GM23248 (cell line): ENCODE results near the gene S1PR5. TPM values are rescaled to one million over a fixed set of nuclear protein-coding genes. Genes with fewer than 3 reads are reported as not detected.
"Not testable (repeated sequence)": the region's sequence is repeated elsewhere in the genome, so short reads cannot be mapped to it uniquely, and the experiment has no call there.

Source experiments
- DNase-seq: peaks from one replicate; pipeline ENCODE4 v3.0.0-alpha.2; 2015
- H2AFZ ChIP-seq: fragments of 200-600 bp; sonication (generic); 2 replicates; pipeline ENCODE4 v1.6.1; 2016; ENCODE audit warnings: antibody characterized with exemption
- H3F3A ChIP-seq: fragments of 200-600 bp; sonication (generic); 2 replicates; pipeline ENCODE4 v1.6.1; 2016; ENCODE audit warnings: mild to moderate bottlenecking, antibody characterized with exemption, mixed run types; ENCODE audit not compliant: insufficient read depth
- H3K27ac ChIP-seq: fragments of 200-600 bp; sonication (generic); 2 replicates; pipeline ENCODE4 v1.5.1; 2016; ENCODE audit warnings: mild to moderate bottlenecking
- H3K27me3 ChIP-seq: fragments of 200-600 bp; sonication (generic); replicated peaks from 2 replicates; pipeline ENCODE4 v1.6.1; 2016; ENCODE audit warnings: mild to moderate bottlenecking; ENCODE audit not compliant: insufficient read depth
- H3K36me3 ChIP-seq: fragments of 200-600 bp; sonication (generic); 2 replicates; pipeline ENCODE4 v1.6.1; 2016; ENCODE audit warnings: low read depth, mild to moderate bottlenecking
- H3K4me1 ChIP-seq: fragments of 200-600 bp; sonication (generic); 2 replicates; pipeline ENCODE4 v1.6.1; 2016; ENCODE audit warnings: mild to moderate bottlenecking; ENCODE audit not compliant: insufficient read depth
- H3K4me2 ChIP-seq: fragments of 200-600 bp; sonication (generic); one replicate; pipeline ENCODE4 v1.6.1; 2016; ENCODE audit warnings: mild to moderate bottlenecking; ENCODE audit not compliant: unreplicated experiment
- H3K4me3 ChIP-seq: fragments of 200-600 bp; sonication (generic); 2 replicates; pipeline ENCODE4 v1.5.1; 2016; ENCODE audit warnings: mild to moderate bottlenecking
- H3K79me2 ChIP-seq: fragments of 200-600 bp; sonication (generic); 2 replicates; pipeline ENCODE4 v1.6.1; 2016; ENCODE audit warnings: mild to moderate bottlenecking; ENCODE audit not compliant: insufficient read depth
- H3K9ac ChIP-seq: fragments of 200-600 bp; sonication (generic); 2 replicates; pipeline ENCODE4 v1.6.1; 2016; ENCODE audit warnings: mild to moderate bottlenecking
- H3K9me2 ChIP-seq: fragments of 200-600 bp; sonication (generic); 2 replicates; pipeline ENCODE4 v1.6.1; 2016; ENCODE audit warnings: mixed run types, mild to moderate bottlenecking, moderate library complexity; ENCODE audit not compliant: insufficient read depth
- H3K9me3 ChIP-seq: fragments of 200-600 bp; sonication (generic); one replicate; pipeline ENCODE4 v1.6.1; 2017; ENCODE audit warnings: low read depth
- H4K20me1 ChIP-seq: fragments of 200-600 bp; sonication (generic); 2 replicates; pipeline ENCODE4 v1.6.0; 2016; ENCODE audit not compliant: insufficient read depth
- EZH2 ChIP-seq: fragments of 200-600 bp; sonication (generic); IDR thresholded peaks from 2 replicates; pipeline ENCODE4 v1.6.1; 2018; ENCODE audit warnings: antibody characterized with exemption, mild to moderate bottlenecking; ENCODE audit not compliant: insufficient read depth, poor library complexity, severe bottlenecking
- EZH2phosphoT487 ChIP-seq: fragments of 200-600 bp; sonication (generic); IDR thresholded peaks from 2 replicates; pipeline ENCODE4 v1.6.1; 2018; ENCODE audit warnings: antibody characterized with exemption, moderate library complexity, mild to moderate bottlenecking, low read depth; ENCODE audit not compliant: insufficient read depth
- WGBS, 2 experiments: methylation state at CpG; one replicate each; pipeline ENCODE4 v1.1.6; 2015 to 2017; ENCODE audit warnings: low lambda C conversion rate in 2 of 2, low coverage in 1 of 2; ENCODE audit errors: missing lambda C conversion rate in 2 of 2; 5-methylcytosine and 5-hydroxymethylcytosine counted together
- in situ Hi-C: fragments of 300-500 bp; cut with MboI; formaldehyde crosslinking; loops from 2 replicates; pipeline ENCODE4 v1.15.0; 2020
- polyA plus RNA-seq: library from polyadenylated mRNA; unstranded; fragments of >200 nt; fragmentation: Nextera tagmentation; extraction: Ambion mirVana; gene quantifications from 2 replicates; pipeline ENCODE4 v1.2.1, GENCODE V29; 2016
- total RNA-seq: library from RNA; depleted of rRNA; stranded (reverse); fragments of >200 nt; shearing (Covaris generic); gene quantifications from 2 replicates; pipeline ENCODE4 v1.2.3, GENCODE V29; 2014

The S1PR5 gene
- total and polyA plus RNA-seq, 2 experiments from 2014 or later = 1.6 to 1.8 TPM

- H3K4me2 ChIP-seq = no peak overlapping the region
- H3K4me1 ChIP-seq = no peaks in the 10 kb centered on the region
- no peaks in the 10 kb centered on the region for H3K9me3 ChIP-seq
- no peak overlapping the region for H3K9ac ChIP-seq
- H3K79me2 ChIP-seq = no peaks in the 10 kb centered on the region
- 84 to 86% methylated on average over 12 of the region's 12 CpGs for WGBS, 2 experiments
- no peak overlapping the region for H3K27ac ChIP-seq
- DNase-seq = peak; percentile 36
- no peaks in the 10 kb centered on the region for H3K9me2 ChIP-seq
- no peak overlapping the region for H2AFZ ChIP-seq
- in situ Hi-C loops = no loop called here
- no peaks in the 10 kb centered on the region for H4K20me1 ChIP-seq
- no peaks in the 10 kb centered on the region for H3F3A ChIP-seq
- H3K4me3 ChIP-seq = no peak overlapping the region
- H3K36me3 ChIP-seq = peaks cover 13% of the 10 kb centered on the region; the same call in 1 of the 2 replicates
- no peaks in the 10 kb centered on the region for H3K27me3 ChIP-seq
- TF ChIP-seq EZH2phosphoT487 (no peak), EZH2 (no peak)
These were observed 35.3 kb upstream of the S1PR5 start for GRCh38 chr19:10552510-10553053.

- H3K4me2 ChIP-seq = no peak overlapping the region
- no peaks in the 10 kb centered on the region for H3K9me3 ChIP-seq
- DNase-seq = peak; percentile 55
- 84 to 90% methylated on average over 9 to 12 of the region's 12 CpGs for WGBS, 2 experiments
- no peak overlapping the region for H3K9ac ChIP-seq
- no peaks in the 10 kb centered on the region for H3K27me3 ChIP-seq
- H3K79me2 ChIP-seq = no peaks in the 10 kb centered on the region
- no peak overlapping the region for H3K4me3 ChIP-seq
- H3K36me3 ChIP-seq = peaks cover 13% of the 10 kb centered on the region; the same call in 1 of the 2 replicates
- no peaks in the 10 kb centered on the region for H3K4me1 ChIP-seq
- no peak overlapping the region for H3K27ac ChIP-seq
- no peaks in the 10 kb centered on the region for H3F3A ChIP-seq
- in situ Hi-C loops = no loop called here
- H2AFZ ChIP-seq = no peak overlapping the region
- no peak for TF ChIP-seq EZH2phosphoT487
- no peak for TF ChIP-seq EZH2
- no peaks in the 10 kb centered on the region for H3K9me2 ChIP-seq
- no peaks in the 10 kb centered on the region for H4K20me1 ChIP-seq
These were observed 34.6 kb upstream of the S1PR5 start for GRCh38 chr19:10551698-10552301.

- WGBS, 2 experiments = 94 to 95% methylated on average over 9 of the region's 9 CpGs
- in situ Hi-C loops = not testable (repeated sequence)
These were observed 33.8 kb upstream of the S1PR5 start for GRCh38 chr19:10551006-10551405.

GRCh38 chr19:10550336-10550735, 33.1 kb upstream of the S1PR5 start:
- Histone ChIP-seq H3K9ac (no peak overlapping the region), H3K4me2 (no peak overlapping the region), H2AFZ (no peak overlapping the region), H3K27me3 (no peaks in the 10 kb centered on the region), H3K79me2 (peaks cover 10% of the 10 kb centered on the region), H3K9me3 (no peaks in the 10 kb centered on the region), H4K20me1 (no peaks in the 10 kb centered on the region), H3K27ac (no peak overlapping the region), H3K9me2 (no peaks in the 10 kb centered on the region), H3K4me3 (no peak overlapping the region), H3K36me3 (peaks cover 13% of the 10 kb centered on the region; the same call in 1 of the 2 replicates), H3K4me1 (no peaks in the 10 kb centered on the region), H3F3A (no peaks in the 10 kb centered on the region)
- DNase-seq = no peak
- whole genome bisulfite sequencing, 2 experiments = 95 to 96% methylated on average over 5 to 6 of the region's 6 CpGs
- in situ Hi-C loops = no loop called here
- no peak for TF ChIP-seq EZH2
- TF ChIP-seq EZH2phosphoT487 = no peak

More at GRCh38 chr19:10551006-10551405, 33.8 kb upstream of the S1PR5 start:
- not testable (repeated sequence) for H3K9me2 ChIP-seq, H2AFZ ChIP-seq, H3K79me2 ChIP-seq, H3K4me1 ChIP-seq, H3K4me3 ChIP-seq, H3K4me2 ChIP-seq, H3K9me3 ChIP-seq, DNase-seq, H3K9ac ChIP-seq, H4K20me1 ChIP-seq, H3F3A ChIP-seq, H3K27me3 ChIP-seq, H3K27ac ChIP-seq
- peaks cover 13% of the 10 kb centered on the region; the same call in 1 of the 2 replicates for H3K36me3 ChIP-seq
